ENCODE results near the gene RPL27. TPM values are rescaled to one million over a fixed set of nuclear protein-coding genes. Genes with fewer than 3 reads are reported as not detected.

The RPL27 gene
- total and polyA plus RNA-seq, 2 of the 13 experiments (the other 11 are each of a cell fraction or from before 2014, with no cell fraction given) = 1,585 to 5,840 TPM

DNA sequence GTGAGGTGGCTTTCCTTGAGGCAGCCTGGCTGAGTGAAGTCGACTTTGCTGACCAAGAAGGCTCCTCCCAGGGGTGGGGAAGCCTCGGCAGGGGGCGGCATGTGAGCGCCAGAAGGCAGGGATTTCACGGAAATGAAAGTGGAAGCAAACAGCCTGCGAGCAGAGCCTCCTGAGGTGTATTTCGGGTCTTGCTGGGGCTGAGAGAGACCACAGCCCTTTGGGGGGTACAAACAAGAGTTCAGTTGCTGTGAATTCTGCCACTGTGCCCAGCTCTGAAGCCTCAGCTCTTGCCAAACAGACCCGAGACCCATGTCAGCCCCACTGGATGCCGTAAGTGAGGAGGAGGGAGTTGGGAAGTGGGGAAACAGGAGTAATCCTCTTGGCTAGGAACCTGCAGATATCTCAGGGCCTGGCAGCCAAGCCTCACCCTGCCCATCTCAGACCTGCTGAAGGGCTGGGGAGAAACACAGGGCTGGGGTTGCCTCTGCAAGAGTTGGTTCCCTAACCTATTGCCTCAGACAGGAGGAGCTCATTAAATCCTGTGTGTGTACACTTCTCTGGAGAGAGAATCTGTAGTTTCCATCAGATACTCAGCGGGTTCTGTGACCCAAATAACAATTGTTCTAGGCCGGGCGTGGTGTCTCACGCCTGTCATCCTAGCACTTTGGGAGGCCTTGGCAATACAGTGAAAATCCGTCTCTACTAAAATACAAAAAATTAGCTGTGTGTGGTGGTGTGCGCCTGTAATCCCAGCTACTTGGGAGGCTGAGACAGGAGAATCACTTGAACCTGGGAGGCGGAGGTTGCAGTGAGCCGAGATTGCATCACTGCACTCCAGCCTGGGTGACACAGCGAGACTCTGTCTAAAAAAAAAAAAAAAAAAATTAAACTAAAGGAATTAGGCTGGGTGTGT, 8.7 kb downstream of the RPL27 start, which contains the start of gene IFI35 (continued):
- TF ChIP-seq ZNF20 (CRISPR knock-in tag; IDR thresholded peaks at IDR 0.05) = 0 out of 2 replicates have a peak, but pooled peaks have one; percentile 8
- no peak; the same call in 1 of the 2 replicates for TF ChIP-seq GLI4 (CRISPR knock-in tag; IDR thresholded peaks at IDR 0.05; ENCODE audit: borderline replicate concordance)
- no peak for TF ChIP-seq ZNF207 (IDR thresholded peaks at IDR 0.05; ENCODE audit: borderline replicate concordance)
- no peak for TF ChIP-seq RFX5 (IDR thresholded peaks at IDR 0.05; ENCODE audit: low read depth, low read length)
- TF ChIP-seq, protein P1, sequence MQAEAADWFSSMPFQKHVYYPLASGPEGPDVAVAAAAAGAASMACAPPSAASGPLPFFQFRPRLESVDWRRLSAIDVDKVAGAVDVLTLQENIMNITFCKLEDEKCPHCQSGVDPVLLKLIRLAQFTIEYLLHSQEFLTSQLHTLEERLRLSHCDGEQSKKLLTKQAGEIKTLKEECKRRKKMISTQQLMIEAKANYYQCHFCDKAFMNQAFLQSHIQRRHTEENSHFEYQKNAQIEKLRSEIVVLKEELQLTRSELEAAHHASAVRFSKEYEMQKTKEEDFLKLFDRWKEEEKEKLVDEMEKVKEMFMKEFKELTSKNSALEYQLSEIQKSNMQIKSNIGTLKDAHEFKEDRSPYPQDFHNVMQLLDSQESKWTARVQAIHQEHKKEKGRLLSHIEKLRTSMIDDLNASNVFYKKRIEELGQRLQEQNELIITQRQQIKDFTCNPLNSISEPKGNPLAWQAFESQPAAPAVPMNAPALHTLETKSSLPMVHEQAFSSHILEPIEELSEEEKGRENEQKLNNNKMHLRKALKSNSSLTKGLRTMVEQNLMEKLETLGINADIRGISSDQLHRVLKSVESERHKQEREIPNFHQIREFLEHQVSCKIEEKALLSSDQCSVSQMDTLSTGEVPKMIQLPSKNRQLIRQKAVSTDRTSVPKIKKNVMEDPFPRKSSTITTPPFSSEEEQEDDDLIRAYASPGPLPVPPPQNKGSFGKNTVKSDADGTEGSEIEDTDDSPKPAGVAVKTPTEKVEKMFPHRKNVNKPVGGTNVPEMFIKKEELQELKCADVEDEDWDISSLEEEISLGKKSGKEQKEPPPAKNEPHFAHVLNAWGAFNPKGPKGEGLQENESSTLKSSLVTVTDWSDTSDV (CRISPR knock-in tag; IDR thresholded peaks at IDR 0.05) = peak; percentile 82; the same call in 1 of the 2 replicates
- no peak for TF ChIP-seq ZNF605 (CRISPR knock-in tag; IDR thresholded peaks at IDR 0.05)
- 0 out of 2 replicates have a peak, but pooled peaks have one; percentile 23 for TF ChIP-seq ZMAT3 (CRISPR knock-in tag; conservative IDR thresholded peaks at IDR 0.05)
- peak; percentile 22; the same call in 1 of the 2 replicates for TF ChIP-seq REPIN1 (CRISPR knock-in tag; IDR thresholded peaks at IDR 0.05; ENCODE audit: borderline replicate concordance, low read depth)
- TF ChIP-seq, protein P2, sequence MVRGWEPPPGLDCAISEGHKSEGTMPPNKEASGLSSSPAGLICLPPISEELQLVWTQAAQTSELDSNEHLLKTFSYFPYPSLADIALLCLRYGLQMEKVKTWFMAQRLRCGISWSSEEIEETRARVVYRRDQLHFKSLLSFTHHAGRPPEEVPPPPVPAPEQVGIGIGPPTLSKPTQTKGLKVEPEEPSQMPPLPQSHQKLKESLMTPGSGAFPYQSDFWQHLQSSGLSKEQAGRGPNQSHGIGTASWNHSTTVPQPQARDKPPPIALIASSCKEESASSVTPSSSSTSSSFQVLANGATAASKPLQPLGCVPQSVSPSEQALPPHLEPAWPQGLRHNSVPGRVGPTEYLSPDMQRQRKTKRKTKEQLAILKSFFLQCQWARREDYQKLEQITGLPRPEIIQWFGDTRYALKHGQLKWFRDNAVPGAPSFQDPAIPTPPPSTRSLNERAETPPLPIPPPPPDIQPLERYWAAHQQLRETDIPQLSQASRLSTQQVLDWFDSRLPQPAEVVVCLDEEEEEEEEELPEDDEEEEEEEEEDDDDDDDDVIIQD (CRISPR knock-in tag; IDR thresholded peaks at IDR 0.05; ENCODE audit: low read depth) = no peak
- no peak for TF ChIP-seq SOX13 (IDR thresholded peaks at IDR 0.05)
- no peak for TF ChIP-seq SOX13 (CRISPR knock-in tag; conservative IDR thresholded peaks at IDR 0.05 in 1 of 2, IDR thresholded peaks at IDR 0.05 in 1 of 2)
- TF ChIP-seq ZNF878 (CRISPR knock-in tag; IDR thresholded peaks at IDR 0.05) = peak; percentile 79
- peak; percentile 77; the same call in 1 of the 2 replicates for TF ChIP-seq SP4 (CRISPR knock-in tag; IDR thresholded peaks at IDR 0.05)
- no peak for TF ChIP-seq MED8 (CRISPR knock-in tag; IDR thresholded peaks at IDR 0.05; ENCODE audit: insufficient replicate concordance)
- TF ChIP-seq ZNF557 (CRISPR knock-in tag; IDR thresholded peaks at IDR 0.05) = no peak
- TF ChIP-seq ARHGAP35 (CRISPR knock-in tag; IDR thresholded peaks at IDR 0.05; ENCODE audit: borderline replicate concordance) = no peak
- peak; percentile 77 for TF ChIP-seq POLR2G (IDR thresholded peaks at IDR 0.05; ENCODE audit: low read depth, low read length)
- TF ChIP-seq FIP1L1 (IDR thresholded peaks at IDR 0.05; ENCODE audit: borderline replicate concordance, insufficient read depth, low read depth, low read length) = no peak
- TF ChIP-seq ELF1 (CRISPR knock-in tag; IDR thresholded peaks at IDR 0.05) = peak; percentile 77
- no peak for TF ChIP-seq ZNF572 (CRISPR knock-in tag; IDR thresholded peaks at IDR 0.05)
- 0 out of 2 replicates have a peak, but pooled peaks have one; percentile 3 for TF ChIP-seq JUND (CRISPR knock-in tag; IDR thresholded peaks at IDR 0.05)
- no peak for TF ChIP-seq TBP (CRISPR knock-in tag; IDR thresholded peaks at IDR 0.05)
- TF ChIP-seq ZFP36 (IDR thresholded peaks at IDR 0.05; ENCODE audit: borderline replicate concordance, low read depth, low read length, partially characterized antibody) = no peak
- TF ChIP-seq ZNF317 (CRISPR knock-in tag; IDR thresholded peaks at IDR 0.05) = no peak
- TF ChIP-seq SMARCE1 (IDR thresholded peaks at IDR 0.05; ENCODE audit: borderline replicate concordance) = no peak

Measured in HepG2 (cell line).